NCI-H524 (cell line): ENCODE results near the gene RAB11A.

Experiments
- DNase-seq, 2 experiments: peaks; one replicate each; lab custom pipeline; 2025; lab: John Stamatoyannopoulos, UW

Gene RAB11A

GRCh38 chr15:65939901-65940617 is 70.8 kb downstream of the RAB11A start:
- DNase-seq = no peak

GRCh38 chr15:65940618-65940909 is 71.3 kb downstream of the RAB11A start:
- no peak for DNase-seq
